ENCODE results near the gene FBN3. TPM values are rescaled to one million over a fixed set of nuclear protein-coding genes. Genes with fewer than 3 reads are reported as not detected.

The FBN3 gene
- total RNA-seq, 2 donors from 2014 or later: not detected

DNA sequence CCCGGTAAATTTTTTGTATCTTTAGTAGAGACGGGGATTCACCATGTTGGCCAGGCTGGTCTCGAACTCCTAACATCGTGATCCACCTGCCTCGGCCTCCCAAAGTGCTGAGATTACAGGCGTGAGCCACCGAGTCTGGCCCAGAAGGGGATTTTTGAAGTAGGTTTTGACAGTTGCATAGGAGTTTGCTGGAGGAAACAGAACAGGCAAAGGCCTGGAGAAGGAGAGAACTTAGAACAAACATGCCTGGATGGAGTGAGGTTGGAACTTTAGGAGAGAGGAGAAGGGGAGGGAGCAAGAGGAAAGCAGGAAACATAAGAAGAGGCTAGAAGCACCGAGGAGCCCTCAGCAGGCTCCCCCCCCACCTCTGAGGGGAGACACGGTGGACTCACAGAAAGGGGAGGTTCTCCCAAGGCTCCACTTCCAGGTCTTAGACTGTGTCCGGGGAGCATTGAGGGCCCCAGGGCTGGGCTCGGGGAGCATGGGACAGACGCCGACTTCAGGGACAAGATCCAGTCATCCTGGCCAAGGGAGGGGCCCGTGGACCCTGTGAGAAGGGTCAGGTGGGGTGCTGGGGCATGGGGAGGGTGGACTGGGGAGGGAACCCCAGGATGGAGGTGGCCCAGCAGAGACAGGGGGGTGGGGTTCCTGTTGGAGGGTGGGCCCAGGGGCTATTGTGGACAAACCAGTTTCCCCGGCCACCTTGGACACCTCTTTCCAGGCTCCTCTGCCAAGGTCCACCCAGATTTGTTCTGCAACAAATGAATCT is 1.8 kb upstream of the FBN3 start:
- intact Hi-C loops (cut with DNase I): loop anchor here in 1 of 2 donors (10.0 kb wide), 1 partner anchor 196 kb away; no protein-coding TSS in a partner anchor
- DNase-seq (ENCODE audit: low spot score): no peak

DNA sequence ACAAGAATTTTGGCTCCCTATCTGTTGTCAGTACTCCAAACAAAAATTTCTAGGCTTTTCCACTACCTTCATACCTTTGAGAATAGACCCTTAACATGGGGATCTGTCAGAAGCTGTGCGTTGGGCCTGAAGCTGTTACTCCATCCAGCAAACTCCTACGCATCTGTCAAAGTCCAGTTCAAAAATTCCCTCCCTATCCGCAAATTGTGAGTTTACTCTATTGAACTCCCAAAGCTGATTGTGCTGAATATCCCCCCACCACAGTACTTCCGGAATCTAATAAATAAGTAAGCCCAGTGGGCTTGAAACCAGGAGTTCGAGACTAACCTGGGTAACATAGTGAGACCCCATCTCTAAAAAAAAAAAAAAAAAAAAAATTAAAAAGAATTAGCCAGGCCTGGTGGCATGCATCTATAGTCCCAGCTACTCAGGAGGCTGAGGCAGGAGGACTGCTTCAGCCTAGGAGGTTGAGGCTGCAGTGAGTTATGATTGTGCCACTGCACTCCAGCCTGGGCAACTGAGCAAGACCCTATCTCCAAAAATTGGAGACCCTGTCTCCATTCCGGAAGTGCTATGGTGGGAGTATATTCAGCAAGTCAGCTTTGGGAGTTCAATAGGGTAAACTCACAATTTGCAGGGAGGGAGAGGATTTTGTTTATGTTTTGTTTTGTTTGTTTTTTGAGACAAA is 930 bp upstream of the FBN3 start:
- intact Hi-C loops (cut with DNase I): loop anchor here in 1 of 2 donors (10.0 kb wide), 1 partner anchor 196 kb away; no protein-coding TSS in a partner anchor
- DNase-seq (ENCODE audit: low spot score): no peak

DNA sequence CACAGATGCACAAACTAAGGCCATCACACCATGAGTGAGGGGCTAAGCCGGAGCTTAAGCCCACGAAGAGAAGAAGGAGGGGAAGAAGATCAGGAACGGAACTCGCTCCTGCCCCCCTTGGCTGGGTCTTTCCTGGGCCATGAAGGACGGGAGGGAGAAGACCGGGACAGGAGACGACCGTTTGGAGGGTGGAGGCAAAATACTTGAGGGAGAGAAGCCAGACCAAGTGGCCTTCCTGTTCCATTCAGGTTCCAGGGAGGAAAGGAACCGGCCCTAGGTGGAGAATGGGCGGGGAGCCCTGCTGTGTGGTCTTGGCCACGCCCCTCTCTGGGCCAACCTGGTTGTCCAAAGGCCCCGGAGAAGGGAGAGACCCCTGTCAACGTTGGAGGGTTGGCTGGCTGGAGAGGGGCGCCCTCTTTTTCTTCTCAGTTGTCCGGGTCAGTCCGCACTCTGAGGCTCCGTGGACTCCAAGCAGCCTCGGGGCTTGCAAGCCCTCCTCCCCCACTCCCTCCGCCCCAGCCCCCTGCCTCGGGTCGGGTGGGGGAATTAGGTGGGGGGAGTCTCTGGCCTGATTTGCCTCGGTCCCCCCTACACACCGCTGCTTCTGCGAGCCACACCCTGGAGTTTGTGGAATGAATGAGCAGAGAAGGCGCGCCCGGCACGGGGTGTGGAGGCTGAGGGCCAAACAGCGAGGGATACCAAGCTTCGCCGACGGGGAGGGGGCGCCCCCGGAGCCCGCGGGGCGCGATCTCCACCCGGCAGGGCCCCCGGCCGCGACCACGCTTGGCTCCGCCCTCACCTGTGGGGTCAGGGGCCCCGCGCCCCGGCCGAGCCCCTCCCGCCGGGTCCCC is 757 bp downstream of the FBN3 start:
- no peak for DNase-seq (ENCODE audit: low spot score)
- intact Hi-C loops (cut with DNase I): no loop called here

DNA sequence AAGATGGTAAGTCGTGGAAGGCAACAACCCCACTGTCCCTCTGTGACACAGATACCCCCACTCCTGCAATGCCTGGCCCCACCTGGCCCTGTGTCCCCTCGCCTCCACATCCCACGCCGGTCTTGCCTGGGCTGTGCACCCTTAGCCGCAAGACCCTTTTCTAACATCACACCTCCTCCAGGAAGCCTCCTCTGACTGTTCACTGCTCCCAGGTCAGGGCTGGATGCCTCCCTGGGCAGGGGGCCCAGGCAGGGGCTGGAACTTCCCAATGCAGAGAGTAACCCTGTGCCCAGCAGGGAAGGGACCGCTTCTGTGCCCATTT is 1.3 kb downstream of the FBN3 start:
- DNase-seq (ENCODE audit: low spot score): no peak
- intact Hi-C loops (cut with DNase I): no loop called here

DNA sequence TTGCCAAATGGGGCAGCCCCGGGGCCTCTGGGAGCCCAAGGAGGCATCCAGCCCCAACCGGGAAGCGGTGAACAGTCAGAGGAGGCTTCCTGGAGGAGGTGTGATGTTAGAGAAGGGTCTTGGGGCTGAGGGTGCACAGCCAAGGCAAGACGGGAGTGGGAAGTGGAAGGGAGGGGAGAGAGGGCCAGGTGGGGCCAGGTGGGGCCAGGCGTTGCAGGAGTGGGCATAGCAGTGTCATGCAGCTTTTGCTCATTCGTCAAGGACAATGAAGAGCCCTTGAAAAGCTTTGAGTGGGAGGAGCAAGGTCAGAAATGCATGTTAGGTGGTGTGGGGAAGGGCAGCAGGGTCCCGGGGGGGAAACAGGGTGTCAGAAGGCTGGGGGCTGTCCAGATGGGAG is 1.8 kb downstream of the FBN3 start:
- DNase-seq (ENCODE audit: low spot score): no peak
- intact Hi-C loops (cut with DNase I): no loop called here

DNA sequence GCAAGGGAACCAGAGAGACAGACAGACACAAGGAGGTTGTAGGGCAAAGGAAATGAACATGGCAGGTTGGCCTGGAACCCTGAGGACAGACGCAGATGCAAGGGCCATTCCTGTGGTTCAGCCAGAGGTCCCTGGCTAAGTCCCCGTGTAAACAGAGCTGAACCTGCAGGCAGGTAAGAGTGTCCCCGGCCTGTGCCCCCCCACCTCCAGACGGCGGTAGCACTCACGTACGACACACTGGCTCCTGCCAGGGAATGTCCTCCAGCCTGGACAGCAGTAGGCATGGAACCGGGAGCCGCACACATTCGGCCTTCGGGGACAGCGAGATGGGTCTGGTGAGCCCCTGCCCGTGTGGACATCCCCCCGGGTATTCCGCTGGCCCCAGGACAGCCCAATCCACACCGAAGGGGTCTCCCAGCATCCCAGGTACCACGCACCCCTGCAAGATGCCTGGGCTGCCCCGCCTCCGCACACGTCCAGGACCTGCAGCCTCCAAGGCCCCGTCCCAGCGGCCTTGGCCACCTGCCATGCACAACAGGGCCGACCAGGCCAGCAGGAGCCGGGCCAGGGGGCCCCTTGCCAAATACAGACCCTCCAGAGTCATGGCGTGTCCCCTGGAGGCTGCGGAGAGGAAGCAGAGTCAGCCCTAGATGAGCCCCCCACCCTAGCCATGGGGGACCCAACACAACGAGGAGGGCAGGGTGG is 2.4 kb downstream of the FBN3 start:
- DNase-seq (ENCODE audit: low spot score): no peak
- intact Hi-C loops (cut with DNase I): no loop called here

DNA sequence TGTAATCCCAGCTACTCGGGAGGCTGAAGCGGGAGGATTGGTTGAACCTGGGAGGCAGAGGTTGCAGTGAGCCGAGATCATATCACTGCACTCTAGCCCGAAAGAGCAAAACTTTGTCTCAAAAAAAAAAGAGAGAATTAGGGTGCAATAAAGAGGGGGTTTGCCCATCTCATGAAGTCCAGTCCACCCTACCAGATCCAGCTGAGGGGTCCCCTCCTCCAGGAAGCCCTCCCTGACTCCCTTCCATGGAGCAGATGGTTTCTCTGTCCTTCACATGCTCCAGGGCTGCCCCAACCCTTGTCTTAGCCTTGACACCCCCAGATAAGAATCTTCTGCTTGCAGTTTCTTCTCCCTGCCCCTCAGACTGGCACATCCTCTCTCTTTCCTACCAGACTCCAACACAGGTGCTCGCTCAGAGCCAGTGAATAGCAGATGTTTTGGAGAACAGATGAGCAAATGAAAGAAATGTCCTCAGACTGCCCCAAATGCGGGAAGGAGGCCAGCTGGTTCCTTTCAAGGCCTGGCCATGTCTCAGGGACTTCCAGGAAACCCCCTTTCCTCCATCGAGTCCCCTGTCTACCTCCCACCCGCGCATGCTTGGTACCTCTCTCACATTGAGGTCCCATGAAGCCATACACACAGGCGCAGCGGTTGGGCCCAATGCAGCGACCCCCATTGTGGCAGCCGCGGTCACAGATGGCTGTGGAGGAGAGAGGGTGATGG is 5.0 kb downstream of the FBN3 start:
- DNase-seq (ENCODE audit: low spot score): no peak
- intact Hi-C loops (cut with DNase I): no loop called here

DNA sequence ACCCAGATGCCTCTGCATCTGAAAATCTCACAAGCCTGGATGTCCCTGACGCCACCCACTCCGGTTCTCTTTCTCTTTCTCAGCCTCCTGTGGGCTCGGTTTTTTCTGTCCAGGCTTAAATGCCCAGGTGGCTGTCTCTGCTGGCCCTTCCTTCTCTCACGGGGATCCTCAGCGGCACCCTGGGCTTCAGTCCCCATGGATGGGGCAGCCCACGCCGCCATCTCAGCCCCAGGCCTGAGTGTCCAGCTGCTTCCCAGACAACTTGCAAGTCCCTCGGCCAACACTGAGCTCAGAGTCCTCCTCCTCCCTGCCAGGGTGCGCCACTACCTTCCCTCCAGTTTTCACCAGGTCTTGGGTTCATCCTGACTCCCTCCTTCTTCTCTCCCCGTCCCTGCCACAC is 6.4 kb downstream of the FBN3 start:
- intact Hi-C loops (cut with DNase I): no loop called here
- DNase-seq (ENCODE audit: low spot score): no peak

DNA sequence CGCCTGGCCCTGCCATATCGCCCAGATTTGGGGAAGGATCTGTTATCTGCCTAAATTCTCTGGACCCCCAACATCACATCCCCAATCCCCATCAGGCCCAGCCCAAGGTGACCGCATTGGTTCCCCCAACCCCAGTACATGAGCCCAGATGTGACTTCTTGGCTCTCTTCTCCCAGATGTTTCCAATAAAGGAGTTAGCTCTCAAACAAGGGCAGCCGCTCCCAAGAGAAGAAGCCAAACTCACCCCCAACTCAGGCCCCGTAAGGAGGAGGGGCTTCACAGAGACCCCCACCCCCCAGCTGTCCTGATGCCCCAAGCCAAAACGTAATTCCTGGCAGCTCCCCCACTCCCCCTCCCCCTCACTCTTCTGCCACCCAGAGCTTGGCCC is 6.9 kb downstream of the FBN3 start:
- intact Hi-C loops (cut with DNase I): no loop called here
- DNase-seq (ENCODE audit: low spot score): no peak

DNA sequence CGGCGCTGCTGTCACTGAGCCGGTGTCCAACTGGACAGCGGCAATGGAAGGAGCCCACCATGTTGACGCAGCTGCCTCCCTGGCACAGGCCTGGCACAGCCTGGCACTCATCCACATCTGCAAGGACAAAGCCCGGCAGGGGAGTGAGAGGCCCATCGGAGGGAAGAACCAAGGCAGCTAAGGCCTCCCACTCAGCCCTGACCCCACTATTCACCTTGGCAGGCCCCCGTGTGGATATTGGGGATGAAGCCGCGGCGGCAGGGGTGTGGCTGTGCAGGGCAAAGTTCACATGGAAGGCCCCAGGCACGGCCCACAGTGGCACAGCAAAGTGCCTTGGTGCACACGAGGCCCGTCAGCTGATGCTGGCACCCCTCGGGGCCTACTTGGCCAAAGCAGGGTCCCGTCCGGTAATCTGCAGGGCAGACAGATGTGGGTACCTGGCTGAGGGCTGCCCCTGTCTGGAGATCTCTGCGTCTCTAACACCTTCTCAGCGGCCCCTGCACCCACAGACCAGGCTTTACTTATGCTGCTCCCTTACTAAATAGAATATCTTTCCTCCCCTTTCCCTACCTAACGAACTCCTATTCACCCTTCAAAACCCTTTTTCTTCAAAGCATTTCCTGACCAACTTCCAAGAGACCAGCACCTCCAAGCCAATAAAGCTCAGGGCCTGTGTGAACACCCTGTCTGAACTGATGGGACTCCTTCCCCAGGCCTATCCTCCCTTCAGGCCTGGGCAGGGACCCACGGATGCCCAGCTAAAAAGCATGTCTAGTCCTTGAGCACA is 7.5 kb downstream of the FBN3 start:
- intact Hi-C loops (cut with DNase I): no loop called here
- no peak for DNase-seq (ENCODE audit: low spot score)

DNA sequence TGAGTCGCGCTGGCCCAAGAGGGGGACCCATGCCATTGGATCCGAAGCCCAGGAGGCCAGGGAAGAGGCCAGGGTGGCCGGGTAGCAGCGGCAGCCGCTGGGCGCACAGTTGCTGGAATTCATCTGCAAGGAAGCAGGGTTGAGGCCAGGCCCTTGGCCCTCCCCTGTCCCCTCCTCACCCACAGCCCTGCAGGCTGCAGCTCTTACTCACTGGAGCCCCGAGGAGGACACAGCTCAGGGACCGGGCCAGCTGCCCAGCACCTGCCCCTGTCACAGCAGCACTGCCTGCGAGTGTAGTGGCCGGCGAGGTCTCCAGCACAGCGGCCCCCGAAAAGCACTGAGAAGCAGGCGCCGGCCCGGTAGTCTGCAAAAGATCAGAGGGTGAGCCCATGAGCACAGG is 11.2 kb downstream of the FBN3 start:
- intact Hi-C loops (cut with DNase I): no loop called here
- DNase-seq (ENCODE audit: low spot score): no peak

DNA sequence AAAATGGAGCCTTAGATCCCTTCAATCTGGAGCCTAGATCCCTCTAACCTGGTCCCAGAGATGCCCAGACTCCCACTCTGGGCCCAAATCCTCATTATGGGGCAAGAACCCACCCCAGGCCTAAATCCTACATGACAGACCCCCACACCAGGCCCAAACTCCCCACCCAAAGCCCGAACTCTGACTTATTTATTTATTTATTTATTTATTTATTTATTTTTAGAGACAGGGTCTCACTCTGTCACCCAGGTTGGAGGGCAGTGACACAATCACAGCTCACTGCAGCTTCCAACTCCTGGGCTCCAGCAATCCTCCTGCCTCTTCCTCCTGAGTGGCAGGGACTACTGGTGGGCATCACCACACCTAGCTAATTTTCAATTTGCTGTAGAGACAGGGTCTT is 12.0 kb downstream of the FBN3 start:
- DNase-seq (ENCODE audit: low spot score): no peak
- intact Hi-C loops (cut with DNase I): no loop called here

DNA sequence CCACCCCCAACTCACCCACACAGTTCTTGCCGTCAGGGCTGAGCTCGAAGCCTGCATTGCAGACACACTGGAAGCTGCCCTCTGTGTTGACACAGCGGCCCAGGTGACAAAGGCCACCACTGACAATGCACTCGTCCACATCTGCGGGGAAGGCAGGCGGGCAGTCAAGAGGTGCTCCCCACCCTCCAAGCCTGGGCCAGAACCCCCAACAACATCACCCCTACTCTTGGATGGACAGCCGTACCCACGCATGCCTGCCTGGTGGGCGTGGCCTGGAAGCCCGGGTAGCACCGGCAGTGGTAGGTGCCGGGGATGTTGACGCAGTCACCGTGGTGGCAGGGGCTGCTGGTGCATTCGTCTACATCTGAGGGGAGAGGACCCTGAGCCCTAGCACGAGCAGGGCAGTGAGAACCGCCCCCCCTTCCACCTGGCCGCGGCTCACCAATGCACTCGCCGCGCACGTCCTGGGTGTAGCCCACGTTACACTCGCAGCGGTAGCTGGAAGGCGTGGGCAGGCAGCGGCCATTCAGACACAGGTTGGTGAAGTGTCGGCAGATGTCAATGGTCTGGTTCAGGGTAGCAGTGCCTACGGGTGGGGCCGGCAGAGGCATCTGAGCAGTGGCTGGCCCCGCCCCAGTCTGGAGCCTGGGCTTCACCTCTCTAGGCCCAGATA is 13.3 kb downstream of the FBN3 start:
- intact Hi-C loops (cut with DNase I): no loop called here

DNA sequence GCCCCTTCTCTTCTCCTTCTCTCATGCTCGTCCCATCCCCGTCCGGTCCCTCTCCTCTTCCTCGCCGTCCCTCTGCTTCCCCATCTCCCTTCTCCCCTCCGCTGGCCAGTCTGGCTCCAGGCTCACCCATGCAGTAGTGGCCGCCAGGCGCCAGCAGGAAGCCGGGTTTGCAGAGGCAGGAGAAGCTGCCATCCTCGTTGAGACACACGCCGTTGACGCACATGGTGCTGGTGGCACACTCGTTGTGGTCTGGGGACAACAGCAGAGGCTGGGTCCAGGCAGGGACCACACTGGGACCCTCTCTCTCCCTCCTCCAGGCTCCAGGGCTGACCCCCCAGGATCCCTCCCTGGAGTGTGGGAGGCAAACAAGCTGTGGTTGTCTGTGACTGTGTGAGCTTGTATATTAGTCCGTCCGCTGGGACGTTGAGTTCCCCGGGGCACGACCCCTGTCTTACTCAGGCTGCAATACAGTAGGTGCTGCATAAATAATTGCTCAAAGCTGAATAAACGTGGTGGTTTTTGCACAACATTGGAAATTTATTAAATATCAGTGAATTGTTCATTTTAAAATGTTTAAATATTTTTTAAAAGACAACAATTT is 16.4 kb downstream of the FBN3 start:
- intact Hi-C loops (cut with DNase I): no loop called here

More for the DNA sequence above, 13.3 kb downstream of the FBN3 start:
- DNase-seq (ENCODE audit: low spot score): no peak

DNA sequence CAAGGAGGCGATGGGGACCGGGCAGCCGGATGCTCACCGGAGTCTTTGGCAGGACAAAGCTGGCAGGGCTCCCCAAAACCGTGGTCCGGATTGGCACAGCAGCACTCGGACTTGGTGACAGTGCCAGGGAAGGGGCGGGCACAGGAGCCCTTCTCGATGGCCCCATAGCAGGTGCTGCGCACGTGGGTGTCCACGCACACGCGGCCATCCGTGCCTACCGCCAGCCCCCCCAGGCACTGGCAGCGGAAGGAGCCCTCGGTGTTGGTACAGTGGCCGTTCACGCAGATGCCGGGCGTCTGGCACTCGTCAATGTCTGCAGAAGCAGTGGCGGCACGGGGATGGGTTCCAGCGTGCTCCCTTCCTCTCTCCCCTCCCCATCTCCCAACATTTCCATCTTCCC is 17.9 kb downstream of the FBN3 start:
- intact Hi-C loops (cut with DNase I): no loop called here
- DNase-seq (ENCODE audit: low spot score): no peak

More for the DNA sequence above, 16.4 kb downstream of the FBN3 start:
- no peak for DNase-seq (ENCODE audit: low spot score)

DNA sequence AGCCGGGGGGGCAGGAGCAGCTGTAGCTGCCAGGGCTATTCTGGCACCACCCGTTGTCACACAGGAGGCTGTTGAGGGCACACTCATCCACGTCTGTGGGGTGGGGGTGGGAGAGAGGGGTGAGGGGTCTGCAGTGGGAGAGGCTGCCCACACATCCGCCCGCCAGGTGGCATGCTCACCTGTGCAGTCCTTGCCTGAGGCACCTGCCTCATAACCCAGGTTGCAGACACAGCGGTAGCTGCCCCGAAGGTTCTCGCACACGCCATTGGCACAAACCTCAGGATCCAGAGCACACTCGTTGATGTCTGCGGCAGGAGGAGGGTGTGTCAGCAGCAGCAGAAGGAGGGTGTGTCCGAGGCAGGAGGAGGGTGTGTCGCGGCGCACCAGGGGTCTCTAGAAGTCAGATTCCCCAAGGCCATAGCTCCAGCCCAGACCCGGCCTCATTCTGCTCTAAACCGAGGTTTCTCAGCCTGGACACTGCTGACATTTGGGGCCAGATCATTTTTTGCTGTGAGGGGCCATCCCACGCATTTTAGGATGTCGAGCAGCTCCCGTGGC is 20.3 kb downstream of the FBN3 start:
- DNase-seq (ENCODE audit: low spot score): no peak

DNA sequence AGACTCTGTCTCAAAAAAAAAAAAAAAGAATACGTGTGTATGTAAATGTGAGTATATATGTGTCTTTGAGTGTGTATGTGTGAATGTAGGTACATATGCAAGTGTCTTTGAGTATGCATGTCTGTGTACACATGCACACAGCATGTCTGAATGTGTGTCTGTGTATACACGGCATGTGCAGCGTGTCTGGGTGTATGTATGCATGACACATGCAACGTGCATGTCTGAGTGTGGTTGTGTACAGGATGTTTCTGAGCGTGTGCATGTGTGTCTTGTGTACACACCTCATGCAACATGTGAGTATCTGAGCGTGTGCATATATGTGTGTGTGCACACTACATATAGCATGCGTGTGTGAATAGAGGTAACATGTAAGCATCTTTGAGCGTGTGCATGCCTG is 20.8 kb downstream of the FBN3 start:
- intact Hi-C loops (cut with DNase I): no loop called here
- DNase-seq (ENCODE audit: low spot score): no peak

More for the DNA sequence above, 20.3 kb downstream of the FBN3 start:
- intact Hi-C loops (cut with DNase I): no loop called here

Data from posterior vena cava (tissue), 2 donors.